Embryonic facial prominence (tissue), 1 donor: ENCODE results near the gene PTK6.

Experiments used
- DNase-seq: peaks from one replicate; pipeline ENCODE4 v3.0.0-alpha.2; 2016; ENCODE audit errors: extremely low spot score

Gene PTK6

GRCh38 chr20:63478346-63479302, 58.6 kb downstream of the PTK6 start:
- DNase-seq: no peak
